Natural killer cell (primary cell): ENCODE measurements around the gene RPS6KA5. TPM values are rescaled to one million over a fixed set of nuclear protein-coding genes. Genes with fewer than 3 reads are reported as not detected.
"Not testable (repeated sequence)": the region's sequence is repeated elsewhere in the genome, so short reads cannot be mapped to it uniquely, and the experiment has no call there.

Experiments used
- ATAC-seq, 3 donors: fragments of 150-1000 bp in 2 of 3; fragments of 200-7000 bp in 1 of 3; cut with Tn5 transposase; 1 replicate in 1 of 3; 2 replicates in 2 of 3; pipeline ENCODE4 v1.10.0; 2021; ENCODE audit warnings: mild to moderate bottlenecking in 2 of 3, moderate library complexity in 2 of 3
- DNase-seq, 2 donors: peaks; one replicate each; pipeline versions ENCODE4 v3.0.0 to v3.0.0-alpha.2; 2013 to 2021; ENCODE audit warnings: mixed read lengths in 1 of 2
- H3K27ac ChIP-seq: one replicate; pipeline ENCODE4 v1.5.1; 2013; ENCODE audit warnings: mild to moderate bottlenecking, low read length
- H3K27me3 ChIP-seq: one replicate; pipeline ENCODE4 v1.6.1; 2013; ENCODE audit warnings: low read length; ENCODE audit not compliant: control insufficient read depth, insufficient read depth
- H3K36me3 ChIP-seq: one replicate; pipeline ENCODE4 v1.6.1; 2013; ENCODE audit warnings: low read length; ENCODE audit not compliant: control insufficient read depth, insufficient read depth
- H3K4me1 ChIP-seq: one replicate; pipeline ENCODE4 v1.6.1; 2013; ENCODE audit warnings: low read length; ENCODE audit not compliant: control insufficient read depth, insufficient read depth
- H3K4me3 ChIP-seq: one replicate; pipeline ENCODE4 v1.5.1; 2013; ENCODE audit warnings: low read length
- H3K9me3 ChIP-seq: one replicate; pipeline ENCODE4 v1.6.1; 2013; ENCODE audit warnings: low read length; ENCODE audit not compliant: control insufficient read depth, insufficient read depth
- H3K27ac Mint-ChIP-seq, 2 donors: one replicate each; pipeline ENCODE4 v1.8.0; 2022; ENCODE audit warnings: mild to moderate bottlenecking in 2 of 2, mixed read lengths in 2 of 2, moderate library complexity in 1 of 2
- H3K27me3 Mint-ChIP-seq, 2 donors: one replicate each; pipeline ENCODE4 v1.8.0; 2022; ENCODE audit warnings: low read depth in 2 of 2, mixed read lengths in 2 of 2
- H3K36me3 Mint-ChIP-seq: one replicate; pipeline ENCODE4 v1.8.0; 2022; ENCODE audit warnings: mixed read lengths
- H3K4me1 Mint-ChIP-seq, 2 donors: one replicate each; pipeline ENCODE4 v1.8.0; 2022; ENCODE audit warnings: mixed read lengths in 2 of 2
- H3K4me3 Mint-ChIP-seq: one replicate; pipeline ENCODE4 v1.8.0; 2022; ENCODE audit warnings: mild to moderate bottlenecking, moderate library complexity, mixed read lengths
- H3K9me3 Mint-ChIP-seq, 2 donors: one replicate each; pipeline ENCODE4 v1.8.0; 2022; ENCODE audit warnings: mixed read lengths in 2 of 2
- WGBS: methylation state at CpG from one replicate; pipeline ENCODE4 v1.1.7; 2013; ENCODE audit warnings: missing lambda C conversion rate; ENCODE audit not compliant: insufficient coverage; 5-methylcytosine and 5-hydroxymethylcytosine counted together
- intact Hi-C: fragments of 100-400 bp; cut with micrococcal nuclease; formaldehyde crosslinking; loops from one replicate; pipeline ENCODE4 v1.14.2; 2022
- total RNA-seq, 4 donors: library from RNA; stranded (reverse); fragments of 120-200 nt in 1 of 4; gene quantifications; one replicate each; pipeline versions ENCODE4 v1.2.3 to v1.2.4, GENCODE V29; 2013 to 2022
- TF ChIP-seq, protein P1 (sequence below): fragments of 200-600 bp; IDR thresholded peaks from one replicate; pipeline ENCODE4 v1.8.0; 2022; ENCODE audit warnings: antibody characterized with exemption

RPS6KA5 gene
- total RNA-seq, 3 donors from 2014 or later (not counting 1 experiment from before 2014, with no cell fraction given), result 24.1 to 28.5 (median 27.9) TPM

DNA sequence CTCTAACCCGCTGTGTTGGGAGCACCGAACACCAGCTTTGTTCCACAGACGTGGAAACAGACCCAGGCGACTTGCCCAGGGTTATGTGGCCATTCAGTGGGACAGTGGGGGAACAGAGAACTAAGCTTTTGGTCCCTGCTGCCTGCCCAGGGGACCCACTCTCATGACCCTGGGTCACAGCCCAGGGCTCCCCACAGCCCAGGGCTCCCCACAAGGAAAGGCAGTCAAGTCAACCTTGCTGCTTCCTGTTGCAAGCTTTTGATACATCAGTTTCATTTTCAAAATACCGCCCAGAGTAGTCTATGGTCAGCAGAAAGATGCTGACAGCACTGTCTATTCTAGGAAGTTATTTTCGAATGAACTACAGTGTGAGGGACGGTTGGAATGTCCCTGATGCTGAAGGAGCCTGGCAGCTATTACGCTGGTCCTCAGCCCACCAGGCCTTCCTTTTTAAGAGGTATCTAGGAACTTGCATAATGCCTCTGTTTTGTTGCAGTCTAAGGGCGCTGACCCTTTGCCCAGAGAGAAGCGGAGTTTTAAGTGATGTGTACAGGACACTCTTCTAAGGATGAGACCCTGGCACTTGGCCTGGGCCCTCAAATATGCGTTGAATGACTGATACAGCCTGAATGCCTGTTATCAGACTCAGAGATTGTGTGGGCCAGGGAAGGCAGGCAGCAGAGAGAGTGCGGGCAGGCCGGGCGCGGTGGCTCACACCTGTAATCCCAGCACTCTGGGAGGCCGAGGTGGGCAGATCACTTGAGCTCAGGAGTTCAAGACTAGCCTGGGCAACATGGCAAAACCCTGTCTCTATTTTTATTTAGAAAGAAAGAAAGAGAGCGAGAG lies 231.6 kb downstream of the RPS6KA5 start:
- Histone ChIP-seq H3K36me3 (no peaks in the 10 kb centered on the region), H3K9me3 (peaks cover 5% of the 10 kb centered on the region), H3K27me3 (no peaks in the 10 kb centered on the region), H3K27ac (peak overlapping the region; percentile 90), H3K4me3 (peak overlapping the region; percentile 39), H3K4me1 (peaks cover 17% of the 10 kb centered on the region)
- DNase-seq (peak in 1 of 2 donors; percentile 61), ATAC-seq (peak; percentile 54 to 72 (median 57))
- Mint-ChIP-seq H3K4me3 (peak overlapping the region; percentile 85), H3K4me1 (peaks cover 17 to 24% of the 10 kb centered on the region in 2 donors), H3K9me3 (peaks cover 3 to 4% of the 10 kb centered on the region in 2 donors), H3K27ac (peak overlapping the region; percentile 93), H3K36me3 (peaks cover 6% of the 10 kb centered on the region), H3K27me3 (no peaks in the 10 kb centered on the region)
- intact Hi-C loops, result loop anchor here (10.0 kb wide), 2 partner anchors 236 to 434 kb away; partner anchors contain the start of genes CALM1 and RPS6KA5
- WGBS, result 69% methylated on average over 17 of the region's 17 CpGs
- TF ChIP-seq, protein P1, sequence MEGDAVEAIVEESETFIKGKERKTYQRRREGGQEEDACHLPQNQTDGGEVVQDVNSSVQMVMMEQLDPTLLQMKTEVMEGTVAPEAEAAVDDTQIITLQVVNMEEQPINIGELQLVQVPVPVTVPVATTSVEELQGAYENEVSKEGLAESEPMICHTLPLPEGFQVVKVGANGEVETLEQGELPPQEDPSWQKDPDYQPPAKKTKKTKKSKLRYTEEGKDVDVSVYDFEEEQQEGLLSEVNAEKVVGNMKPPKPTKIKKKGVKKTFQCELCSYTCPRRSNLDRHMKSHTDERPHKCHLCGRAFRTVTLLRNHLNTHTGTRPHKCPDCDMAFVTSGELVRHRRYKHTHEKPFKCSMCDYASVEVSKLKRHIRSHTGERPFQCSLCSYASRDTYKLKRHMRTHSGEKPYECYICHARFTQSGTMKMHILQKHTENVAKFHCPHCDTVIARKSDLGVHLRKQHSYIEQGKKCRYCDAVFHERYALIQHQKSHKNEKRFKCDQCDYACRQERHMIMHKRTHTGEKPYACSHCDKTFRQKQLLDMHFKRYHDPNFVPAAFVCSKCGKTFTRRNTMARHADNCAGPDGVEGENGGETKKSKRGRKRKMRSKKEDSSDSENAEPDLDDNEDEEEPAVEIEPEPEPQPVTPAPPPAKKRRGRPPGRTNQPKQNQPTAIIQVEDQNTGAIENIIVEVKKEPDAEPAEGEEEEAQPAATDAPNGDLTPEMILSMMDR, result no peak

DNA sequence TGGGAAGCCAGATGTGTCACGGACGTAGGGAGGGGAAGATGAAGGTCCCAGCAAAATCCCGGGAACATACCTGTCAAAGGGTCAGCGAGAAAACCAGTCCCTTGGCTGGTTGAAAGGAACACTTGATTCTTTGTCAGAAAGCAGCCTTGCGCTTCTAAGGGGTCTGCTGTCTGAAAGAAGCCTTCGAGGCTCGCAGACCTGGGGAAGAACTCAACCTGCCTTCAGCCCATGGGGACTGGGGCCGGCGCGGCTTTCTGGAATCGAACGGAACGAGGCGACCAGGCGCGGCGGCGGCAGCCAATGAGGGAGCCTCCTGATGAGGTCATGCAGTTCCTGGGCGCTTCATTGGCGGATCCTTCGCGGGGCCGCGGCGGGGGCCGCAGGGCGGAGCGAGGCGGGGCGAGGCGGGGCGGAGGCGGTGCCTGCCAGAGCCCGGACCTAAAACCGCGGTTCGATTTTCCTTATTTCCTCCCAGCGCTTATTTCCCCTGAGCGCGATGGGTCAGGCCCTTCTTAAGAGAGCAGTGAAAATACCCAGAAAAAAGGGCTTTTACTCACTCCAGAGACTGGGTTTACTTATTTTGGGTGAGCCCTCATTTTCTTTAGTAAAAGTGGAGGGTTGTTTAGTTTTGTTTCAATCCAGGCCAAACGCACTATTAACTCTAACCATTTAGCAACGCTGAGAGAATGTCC lies 232.4 kb downstream of the RPS6KA5 start:
- DNase-seq, result peak; percentile 92
- Mint-ChIP-seq H3K27me3 (no peaks in the 10 kb centered on the region), H3K9me3 (peaks cover 6% of the 10 kb centered on the region in 2 donors), H3K4me1 (peaks cover 17 to 24% of the 10 kb centered on the region in 2 donors), H3K27ac (peak overlapping the region; percentile 93), H3K36me3 (peaks cover 10% of the 10 kb centered on the region), H3K4me3 (peak overlapping the region; percentile 85)
- intact Hi-C loops, result loop anchor here (10.0 kb wide), 2 partner anchors 237 to 433 kb away; partner anchors contain the start of genes CALM1 and RPS6KA5
- peaks cover 9% of the 10 kb centered on the region for H3K9me3 ChIP-seq
- 3% methylated on average over 41 of the region's 42 CpGs for WGBS
- H3K4me3 ChIP-seq, result peak overlapping the region; percentile 39
- H3K36me3 ChIP-seq, result no peaks in the 10 kb centered on the region
- no peaks in the 10 kb centered on the region for H3K27me3 ChIP-seq
- H3K27ac ChIP-seq, result peak overlapping the region; percentile 90
- ATAC-seq, result peak; percentile 97 to 99 (median 98)
- H3K4me1 ChIP-seq, result peaks cover 17% of the 10 kb centered on the region
- TF ChIP-seq, protein P1, result no peak

DNA sequence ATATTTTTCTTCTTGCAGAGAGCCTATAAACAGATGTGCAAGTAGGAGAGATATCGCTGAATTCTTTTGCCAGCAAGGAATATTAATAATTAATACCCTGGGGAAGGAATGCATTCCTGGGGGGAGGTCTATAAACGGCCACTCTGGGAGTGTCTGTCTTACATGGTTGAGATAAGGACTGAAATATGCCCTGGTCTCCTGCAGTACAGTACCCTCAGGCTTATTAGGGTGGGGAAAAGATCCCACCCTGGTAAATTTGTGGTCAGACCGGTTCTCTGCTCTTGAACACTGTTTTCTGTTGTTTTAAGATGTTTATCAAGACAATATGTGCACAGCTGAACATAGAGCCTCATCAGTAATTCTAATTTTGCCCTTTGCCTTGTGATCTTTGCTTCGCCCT lies 236.9 kb downstream of the RPS6KA5 start:
- H3K36me3 Mint-ChIP-seq, H3K9me3 ChIP-seq, H3K27ac ChIP-seq, ATAC-seq, DNase-seq, H3K4me3 Mint-ChIP-seq, H3K27me3 Mint-ChIP-seq, H3K27ac Mint-ChIP-seq, H3K27me3 ChIP-seq, H3K4me3 ChIP-seq, H3K9me3 Mint-ChIP-seq, H3K36me3 ChIP-seq: not testable (repeated sequence)
- peaks cover 21 to 31% of the 10 kb centered on the region in 2 donors for H3K4me1 Mint-ChIP-seq
- intact Hi-C loops, result loop anchor here (10.0 kb wide), 2 partner anchors 241 to 429 kb away; partner anchors contain the start of genes CALM1 and RPS6KA5
- 97% methylated on average over 4 of the region's 4 CpGs for WGBS
- H3K4me1 ChIP-seq, result peaks cover 20% of the 10 kb centered on the region

DNA sequence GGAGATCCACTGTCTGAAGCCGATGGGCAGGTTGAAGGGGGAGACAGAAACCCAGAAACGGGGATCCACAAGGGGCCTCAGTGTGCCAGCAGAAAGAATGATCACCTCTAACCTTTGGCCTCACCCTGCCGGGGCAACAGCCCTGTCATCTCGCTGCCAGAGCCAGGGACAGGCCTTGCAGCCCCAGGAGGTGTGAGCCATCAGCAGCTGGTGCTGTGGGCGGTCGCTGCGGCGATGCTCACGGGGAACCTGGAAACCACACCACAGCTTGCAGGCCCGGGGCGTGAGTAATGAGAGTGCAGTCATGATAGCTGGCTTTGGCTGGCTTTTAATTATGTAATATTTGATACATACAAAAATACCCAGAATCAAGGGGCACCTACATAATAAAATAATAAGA lies 239.5 kb downstream of the RPS6KA5 start:
- Histone ChIP-seq H3K27me3 (no peaks in the 10 kb centered on the region), H3K4me3 (no peak overlapping the region), H3K36me3 (no peaks in the 10 kb centered on the region), H3K4me1 (peaks cover 15% of the 10 kb centered on the region), H3K27ac (no peak overlapping the region), H3K9me3 (peaks cover 9% of the 10 kb centered on the region)
- 13% methylated on average over 9 of the region's 11 CpGs for WGBS
- peaks cover 6 to 7% of the 10 kb centered on the region in 2 donors for H3K27me3 Mint-ChIP-seq
- intact Hi-C loops, result loop anchor here (10.0 kb wide), 2 partner anchors 244 to 426 kb away; partner anchors contain the start of genes CALM1 and RPS6KA5
- TF ChIP-seq, protein P1, result no peak
- H3K36me3 Mint-ChIP-seq, result peaks cover 10% of the 10 kb centered on the region
- peak; percentile 82 to 95 (median 86) for ATAC-seq
- peaks cover 6% of the 10 kb centered on the region in 2 donors for H3K9me3 Mint-ChIP-seq
- H3K4me3 Mint-ChIP-seq, result peak overlapping the region; percentile 25
- DNase-seq, result peak; percentile 66 to 80
- H3K4me1 Mint-ChIP-seq, result peaks cover 12 to 19% of the 10 kb centered on the region in 2 donors
- H3K27ac Mint-ChIP-seq, result peak overlapping the region; percentile 56 to 74
